ENCODE results near the gene SUV39H1.

GRCh38 chrX:48711162-48711928, 14.8 kb downstream of the SUV39H1 start:
- no peak for TF ChIP-seq ZHX2 (IDR thresholded peaks at IDR 0.05; ENCODE audit: low read depth)
- no peak for TF ChIP-seq ZHX2 (CRISPR knock-in tag; IDR thresholded peaks at IDR 0.05; ENCODE audit: borderline replicate concordance)
- TF ChIP-seq ZNF30 (CRISPR knock-in tag; IDR thresholded peaks at IDR 0.05), result no peak
- TF ChIP-seq ZKSCAN1 (IDR thresholded peaks at IDR 0.05; ENCODE audit: low read length), result no peak
- no peak for TF ChIP-seq POLR2A (IDR thresholded peaks at IDR 0.05; ENCODE audit: insufficient read depth in 1 of 2, low read depth in 2 of 2, low read length in 2 of 2)
